Heart left ventricle (tissue), 13 donors: Measurements from ENCODE around the gene MAP1LC3A.

Source experiments
- CTCF ChIP-seq, 12 donors: fragments of 200-600 bp; sonication (generic) in 4 of 12; IDR thresholded peaks; one replicate each; pipeline versions ENCODE4 v1.5.0 to v1.8.0; 2018 to 2022; ENCODE audit warnings: antibody characterized with exemption in 12 of 12, mild to moderate bottlenecking in 5 of 12
- POLR2A ChIP-seq, 2 donors: fragments of 450-650 bp; IDR thresholded peaks; one replicate each; pipeline ENCODE4 v1.6.1; 2017; ENCODE audit warnings: antibody characterized with exemption in 2 of 2, mild to moderate bottlenecking in 2 of 2, moderate library complexity in 2 of 2
- donor health status: ischemic (EF 13 %, LVEDD 7.1; RV severe dilation, severe dysfunction).
- donor health status: DM: no; HTN: yes; CAD: no.
- donor health status: DM: no; HTN: no; CAD: no.
- donor health status: ischemic (EF 25% LVEDD 6.9; RV normal size, moderate dysfunction).
- donor health status: ischemic (EF 25% LVEDD 5.7; RV mildly dilated, moderate dysfunction).
- donor health status: ischemic (EF 35%, LVEDD 5.7; RV mildly dilated, moderate dysfunction).
- donor health status: nonischemic (EF 11% LVEDD 7.7; RV severe dilation, severe dysfunction).
- donor health status: DM: yes; HTN: yes; CAD: no.
- donor health status: PGD.
- donor health status: ischemic (EF 29% LVEDD 5.4; RV normal size, mild dysfunction).
- donor health status: nonischemic (EF 23%, LVEDD 6.1; RV moderate dilation, normal function).

- TF ChIP-seq CTCF (IDR thresholded peaks at IDR 0.05) (no peak), POLR2A (IDR thresholded peaks at IDR 0.05) (no peak)
Observed at GRCh38 chr20:34534391-34535165, 23.9 kb upstream of the MAP1LC3A start.
